Stimulated activated CD4-positive, alpha-beta T cell treated with anti-CD3 and anti-CD28 coated beads, Interleukin-12 subunit alpha, Interleukin-12 subunit beta, amount 100 ng/mL, for 48 hours (primary cell): ENCODE data around the gene SLC26A6.
A peak's percentile ranks its signal among the peaks of the same experiment; 100 is the strongest.

Experiments used
- DNase-seq, 3 donors: peaks; one replicate each; pipeline ENCODE4 v3.0.0-alpha.2; 2020; ENCODE audit warnings: low read depth in 2 of 3, low spot score in 1 of 3

SLC26A6 gene

GRCh38 chr3:48661501-48662144, 26.4 kb upstream of the SLC26A6 start:
- peak; percentile 53 to 73 (median 58) for DNase-seq

GRCh38 chr3:48660800-48661400, 25.6 kb upstream of the SLC26A6 start:
- DNase-seq = no peak

- no peak for DNase-seq
These were observed 21.6 kb upstream of the SLC26A6 start for GRCh38 chr3:48656841-48657281.

- peak; percentile 75 to 80 (median 80) for DNase-seq
These were observed 21.0 kb upstream of the SLC26A6 start for GRCh38 chr3:48656061-48656840.

GRCh38 chr3:48655606-48656005, 20.3 kb upstream of the SLC26A6 start:
- DNase-seq = peak in 2 of 3 donors; percentile 42 to 46

GRCh38 chr3:48655063-48655462, 19.8 kb upstream of the SLC26A6 start:
- DNase-seq = no peak

- no peak for DNase-seq
These were observed 17.9 kb upstream of the SLC26A6 start for GRCh38 chr3:48652923-48653715.

GRCh38 chr3:48651771-48652170, 16.5 kb upstream of the SLC26A6 start:
- no peak for DNase-seq

- no peak for DNase-seq
These were observed 15.5 kb upstream of the SLC26A6 start for GRCh38 chr3:48650723-48651122.

GRCh38 chr3:48648188-48648850, 13.1 kb upstream of the SLC26A6 start:
- DNase-seq = no peak

- no peak for DNase-seq
These were observed 12.5 kb upstream of the SLC26A6 start for GRCh38 chr3:48647714-48648113.

GRCh38 chr3:48644898-48645760, 9.9 kb upstream of the SLC26A6 start:
- no peak for DNase-seq

- no peak for DNase-seq
These were observed 7.3 kb upstream of the SLC26A6 start for GRCh38 chr3:48642605-48643004.

GRCh38 chr3:48641396-48641795, 6.1 kb upstream of the SLC26A6 start:
- DNase-seq = no peak

- DNase-seq = no peak
These were observed 4.8 kb upstream of the SLC26A6 start for GRCh38 chr3:48639944-48640606.

GRCh38 chr3:48637305-48637704, 2.0 kb upstream of the SLC26A6 start:
- no peak for DNase-seq

- DNase-seq = no peak
These were observed 941 bp upstream of the SLC26A6 start for GRCh38 chr3:48636149-48636655.

- DNase-seq = peak; percentile 28 to 37 (median 31)
These were observed 520 bp downstream of the SLC26A6 start for GRCh38 chr3:48634661-48635221.

GRCh38 chr3:48633743-48634142, 1.5 kb downstream of the SLC26A6 start:
- DNase-seq = no peak
